ENCODE data around the gene RTKN. TPM values are rescaled to one million over a fixed set of nuclear protein-coding genes. Genes with fewer than 3 reads are reported as not detected.
"Not testable (repeated sequence)": the region's sequence is repeated elsewhere in the genome, so short reads cannot be mapped to it uniquely, and the experiment has no call there.

The RTKN gene
- polyA plus RNA-seq, 3 donors, result 8.5 to 28.0 (median 13.2) TPM

GRCh38 chr2:74442483-74443297 lies 953 bp upstream of the RTKN start:
- H3K27ac ChIP-seq (ENCODE audit: low read depth, low read length), result not testable (repeated sequence)
- 72 to 93% (median 92%) methylated on average over 16 of the region's 16 CpGs for WGBS, 3 donors

DNA sequence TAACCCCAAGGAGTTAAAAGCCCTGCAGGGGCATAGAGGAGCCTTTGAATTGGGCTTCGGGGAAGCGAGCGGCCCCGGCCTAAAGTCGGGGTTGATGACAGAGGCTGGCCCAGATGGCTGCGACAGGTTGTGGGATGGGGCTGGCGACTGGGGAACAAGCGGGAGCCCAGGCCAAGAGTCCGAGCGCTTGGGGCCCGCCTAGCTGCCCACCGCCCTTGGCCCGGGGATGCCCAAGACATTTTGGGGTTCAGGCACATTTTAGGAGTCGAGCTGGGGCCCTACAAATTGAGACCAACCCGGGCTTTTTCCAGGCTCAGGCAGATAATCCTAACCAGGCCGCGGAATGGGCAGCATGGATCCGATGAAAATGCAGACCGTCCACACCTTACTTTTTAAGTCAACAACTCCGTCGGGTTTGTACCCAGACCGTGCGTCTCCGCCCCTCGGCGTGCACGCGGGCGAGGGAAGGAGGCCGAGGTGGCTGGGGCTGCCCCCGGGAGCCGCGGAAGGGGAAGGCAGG lies 507 bp downstream of the RTKN start:
- WGBS, 3 donors, result 9 to 34% (median 22%) methylated on average over 31 to 33 of the region's 33 CpGs
- no peak overlapping the region for H3K27ac ChIP-seq (ENCODE audit: low read depth, low read length)

DNA sequence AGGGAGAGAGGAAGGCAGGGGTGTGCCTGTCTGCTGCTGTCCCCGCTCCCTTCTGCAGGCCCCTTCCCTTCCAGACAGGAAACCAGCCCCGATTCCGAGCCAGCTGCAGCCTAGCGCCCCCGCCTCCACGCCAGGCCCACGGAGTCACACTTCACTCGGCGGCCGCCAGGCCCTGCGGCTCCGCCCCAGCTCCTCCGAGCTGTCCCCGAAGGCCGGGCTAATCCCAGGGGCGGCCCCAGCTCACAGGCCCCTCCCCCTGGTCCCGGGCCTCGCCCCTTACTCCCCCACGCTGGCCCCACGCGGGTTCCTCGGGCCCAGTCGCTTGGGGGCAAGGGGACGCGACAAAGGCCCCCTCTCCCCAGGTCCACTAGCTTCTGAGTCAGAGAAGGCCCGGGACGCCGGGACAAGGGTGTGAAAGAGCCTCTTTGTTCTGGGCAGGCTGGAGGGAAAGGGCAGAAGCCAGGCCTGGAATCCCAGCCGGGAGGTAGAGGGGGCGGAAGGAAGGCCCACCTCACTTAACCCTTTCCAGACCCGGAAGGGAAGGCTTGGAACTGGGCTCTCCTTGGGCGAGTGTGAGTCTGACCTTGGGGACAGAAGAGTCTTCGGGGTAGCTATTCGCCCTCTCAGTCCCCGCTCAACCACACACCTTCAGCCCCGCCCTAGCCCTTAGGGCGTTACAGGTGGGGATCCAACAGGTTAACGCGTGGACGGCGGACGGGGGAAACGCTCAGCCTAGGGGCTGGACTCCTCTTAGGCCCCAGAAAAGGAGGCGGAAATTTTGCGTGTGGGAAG lies 1.2 kb downstream of the RTKN start:
- 5 to 13% (median 11%) methylated on average over 37 to 45 of the region's 45 CpGs for WGBS, 3 donors
- no peak overlapping the region for H3K27ac ChIP-seq (ENCODE audit: low read depth, low read length)

GRCh38 chr2:74439803-74440377 lies 1.8 kb downstream of the RTKN start:
- H3K27ac ChIP-seq (ENCODE audit: low read depth, low read length), result no peak overlapping the region
- WGBS, 3 donors, result 3 to 16% (median 12%) methylated on average over 14 of the region's 14 CpGs

DNA sequence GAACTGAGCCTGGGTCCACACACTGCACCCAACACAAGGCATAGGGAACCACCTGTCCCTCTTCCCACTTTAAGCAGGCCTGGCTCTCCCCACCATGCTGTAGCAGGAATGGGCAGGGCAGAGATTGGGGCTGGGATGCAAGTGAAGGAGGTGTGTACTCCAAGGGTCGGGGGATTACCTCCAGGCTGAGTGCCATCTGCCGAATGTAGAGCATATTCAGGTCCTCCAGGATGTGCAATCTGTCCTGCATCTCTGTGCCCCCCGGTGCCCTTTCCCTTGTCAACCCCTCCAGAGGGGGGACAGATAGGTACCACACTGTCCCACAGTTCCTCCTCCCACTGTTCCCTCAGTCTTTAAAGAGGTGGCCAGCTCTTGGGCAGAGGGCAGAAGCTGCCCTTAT lies 2.4 kb downstream of the RTKN start:
- 13 to 33% (median 31%) methylated on average over 3 of the region's 3 CpGs for WGBS, 3 donors
- H3K27ac ChIP-seq (ENCODE audit: low read depth, low read length), result no peak overlapping the region

GRCh38 chr2:74438248-74438647 lies 3.5 kb downstream of the RTKN start:
- 84 to 100% (median 100%) methylated on average over 1 of the region's 1 CpG for WGBS, 3 donors
- no peak overlapping the region for H3K27ac ChIP-seq (ENCODE audit: low read depth, low read length)

- 72 to 77% (median 72%) methylated on average over 6 of the region's 6 CpGs for WGBS, 3 donors
Measured at GRCh38 chr2:74436848-74437695, 4.7 kb downstream of the RTKN start.

DNA sequence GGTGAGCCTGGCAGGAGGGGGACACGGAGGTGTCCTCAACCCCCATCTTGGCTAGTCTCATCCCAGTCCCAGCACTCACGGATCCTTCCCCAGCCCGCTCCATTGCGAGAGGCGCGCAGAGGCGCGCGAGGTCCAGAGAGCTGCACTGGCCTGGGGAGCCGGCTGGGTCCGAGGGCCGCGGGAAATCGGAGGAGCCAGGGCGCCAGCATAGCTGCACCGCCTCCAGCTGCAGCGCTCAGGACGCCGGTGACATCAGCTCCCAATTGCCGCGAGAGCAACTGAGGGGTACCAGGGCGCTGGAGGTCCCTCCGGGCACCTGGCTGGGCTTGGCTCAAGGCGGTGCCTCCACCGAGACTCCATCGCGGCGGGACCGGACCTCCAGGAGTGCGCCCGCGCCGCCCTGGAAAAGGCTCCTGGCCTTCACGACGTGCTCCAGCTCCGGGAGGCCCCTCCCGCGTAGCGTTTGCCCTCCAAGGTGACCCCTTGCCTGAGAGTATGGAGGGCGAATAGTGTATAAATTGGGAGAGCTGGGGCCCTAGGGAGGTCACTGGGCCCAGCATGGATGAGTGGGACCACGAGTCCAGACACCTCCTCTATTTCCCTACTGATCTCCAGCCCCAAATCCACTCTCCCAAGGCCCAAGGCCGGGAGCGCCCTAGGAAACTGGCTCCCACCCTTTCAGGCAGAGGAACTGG lies 5.5 kb downstream of the RTKN start:
- H3K27ac ChIP-seq (ENCODE audit: low read depth, low read length), result no peak overlapping the region
- 77 to 87% (median 86%) methylated on average over 43 of the region's 43 CpGs for WGBS, 3 donors

More at GRCh38 chr2:74436848-74437695, 4.7 kb downstream of the RTKN start:
- H3K27ac ChIP-seq (ENCODE audit: low read depth, low read length), result no peak overlapping the region

GRCh38 chr2:74430502-74430901 lies 11.2 kb downstream of the RTKN start:
- 88 to 90% (median 90%) methylated on average over 9 to 11 of the region's 11 CpGs for WGBS, 3 donors
- H3K27ac ChIP-seq (ENCODE audit: low read depth, low read length), result no peak overlapping the region

- WGBS, 3 donors, result 84 to 87% (median 84%) methylated on average over 18 of the region's 18 CpGs
- no peak overlapping the region for H3K27ac ChIP-seq (ENCODE audit: low read depth, low read length)
Measured at GRCh38 chr2:74429487-74430451, 12.0 kb downstream of the RTKN start.

- H3K27ac ChIP-seq (ENCODE audit: low read depth, low read length), result no peak overlapping the region
- WGBS, 3 donors, result 86 to 93% (median 90%) methylated on average over 5 of the region's 5 CpGs
Measured at GRCh38 chr2:74428675-74429074, 13.1 kb downstream of the RTKN start.

DNA sequence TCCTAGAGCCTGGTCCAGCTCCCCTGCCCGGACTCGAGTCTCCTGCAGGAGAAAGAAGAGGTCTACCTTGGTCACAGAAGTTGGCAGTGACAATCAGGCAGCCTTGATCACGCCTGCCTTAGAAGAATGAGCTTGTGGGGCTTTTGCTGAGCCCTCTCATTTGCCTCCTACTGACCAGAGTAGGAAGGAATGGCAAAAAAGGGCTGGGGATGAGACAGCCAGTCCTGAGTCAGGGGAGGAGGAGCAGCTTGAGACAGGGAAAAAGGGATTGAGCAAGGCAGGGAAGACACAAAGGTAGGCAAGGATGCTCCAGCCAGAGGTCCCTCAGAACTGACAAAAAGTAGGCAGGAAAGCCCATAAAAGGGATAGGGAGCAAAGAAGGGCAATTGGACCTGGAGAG lies 14.2 kb downstream of the RTKN start:
- H3K27ac ChIP-seq (ENCODE audit: low read depth, low read length), result no peak overlapping the region
- WGBS, 3 donors, result 74 to 86% (median 80%) methylated on average over 3 of the region's 3 CpGs

- WGBS, 3 donors, result 84 to 88% (median 85%) methylated on average over 13 to 14 of the region's 14 CpGs
- no peak overlapping the region for H3K27ac ChIP-seq (ENCODE audit: low read depth, low read length)
Measured at GRCh38 chr2:74426181-74426758, 15.5 kb downstream of the RTKN start.

GRCh38 chr2:74425523-74425922 lies 16.2 kb downstream of the RTKN start:
- H3K27ac ChIP-seq (ENCODE audit: low read depth, low read length), result no peak overlapping the region
- WGBS, 3 donors, result 77 to 88% (median 85%) methylated on average over 7 of the region's 7 CpGs

DNA sequence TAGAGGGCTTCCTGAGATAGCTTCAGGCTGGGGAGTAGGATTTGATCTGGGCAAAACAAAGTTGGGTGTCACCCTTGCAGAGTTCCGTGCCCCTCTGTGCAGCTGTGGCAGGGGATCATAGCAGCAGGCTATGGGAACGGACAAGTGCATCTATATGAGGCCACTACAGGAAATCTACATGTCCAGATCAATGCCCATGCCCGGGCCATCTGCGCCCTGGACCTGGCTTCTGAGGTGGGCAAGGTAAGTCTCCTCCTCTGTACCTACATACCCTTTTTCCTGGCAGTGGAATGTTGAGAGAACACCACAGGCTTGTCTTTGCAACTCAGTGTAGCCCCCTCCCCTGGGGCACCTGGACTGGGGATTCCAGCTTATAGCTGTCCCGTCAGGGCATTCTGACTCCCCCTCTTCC lies 16.7 kb downstream of the RTKN start:
- 72 to 91% (median 83%) methylated on average over 5 of the region's 5 CpGs for WGBS, 3 donors
- no peak overlapping the region for H3K27ac ChIP-seq (ENCODE audit: low read depth, low read length)
